ENCODE results near the gene KRTAP3-2.

The KRTAP3-2 gene

GRCh38 chr17:41009936-41010335, 10.2 kb upstream of the KRTAP3-2 start:
- no peak for DNase-seq

GRCh38 chr17:41009301-41009760, 9.6 kb upstream of the KRTAP3-2 start:
- DNase-seq: peak; percentile 54

DNA sequence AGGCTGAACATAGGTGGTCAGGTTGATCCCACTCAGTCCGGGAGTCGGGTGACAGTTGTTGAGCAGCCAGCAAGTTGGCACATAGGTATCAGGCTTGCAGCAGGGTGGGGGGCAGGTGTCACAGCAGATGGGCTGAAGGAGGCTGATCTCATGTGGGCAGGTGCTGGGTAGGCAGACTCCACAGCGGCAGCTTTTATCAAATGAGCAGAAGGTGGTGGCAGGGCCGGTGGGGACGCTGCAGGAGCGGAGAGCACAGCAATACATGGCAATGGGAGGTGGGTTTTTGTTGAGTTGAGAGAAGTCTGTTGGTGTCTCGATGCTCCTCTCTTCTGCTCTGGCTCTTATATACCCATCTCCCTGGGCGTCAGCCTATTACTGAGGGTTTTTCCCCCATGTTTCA, 9.1 kb upstream of the KRTAP3-2 start, which contains the start of gene KRTAP3-1:
Gene KRTAP3-1, minus strand, starts transcription at position 318 of the 400 bp plus-strand sequence. Its CDS starts 54 bp downstream, at position 264.
- DNase-seq: peak; percentile 51

GRCh38 chr17:41004397-41004796, 4.7 kb upstream of the KRTAP3-2 start:
- peak; percentile 40 for DNase-seq

- DNase-seq: no peak
Observed at GRCh38 chr17:41003926-41004325, 4.2 kb upstream of the KRTAP3-2 start.

DNA sequence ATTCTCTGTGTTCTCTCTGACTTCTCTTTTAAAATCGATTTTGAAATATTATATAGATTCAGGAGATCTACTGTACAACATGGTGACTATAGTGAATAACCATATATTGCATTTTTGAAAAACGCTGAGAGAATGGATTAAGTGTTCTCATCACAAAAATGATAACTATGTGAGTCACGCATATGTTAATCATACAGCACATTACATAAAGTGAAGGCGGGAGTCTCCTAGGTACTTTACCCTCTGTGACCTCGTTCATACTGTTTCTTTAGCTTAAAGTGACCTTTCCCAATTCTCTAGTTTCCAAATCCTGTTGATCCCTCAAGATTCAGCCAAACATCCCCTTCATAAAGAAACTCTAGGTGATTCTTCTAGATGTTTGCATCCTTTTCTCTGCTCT, 3.1 kb upstream of the KRTAP3-2 start:
- no peak for DNase-seq

GRCh38 chr17:41001795-41002194, 2.1 kb upstream of the KRTAP3-2 start:
- DNase-seq: no peak

- peak; percentile 14 for DNase-seq
Observed at GRCh38 chr17:40997361-40997760, 2.3 kb downstream of the KRTAP3-2 start.

DNA sequence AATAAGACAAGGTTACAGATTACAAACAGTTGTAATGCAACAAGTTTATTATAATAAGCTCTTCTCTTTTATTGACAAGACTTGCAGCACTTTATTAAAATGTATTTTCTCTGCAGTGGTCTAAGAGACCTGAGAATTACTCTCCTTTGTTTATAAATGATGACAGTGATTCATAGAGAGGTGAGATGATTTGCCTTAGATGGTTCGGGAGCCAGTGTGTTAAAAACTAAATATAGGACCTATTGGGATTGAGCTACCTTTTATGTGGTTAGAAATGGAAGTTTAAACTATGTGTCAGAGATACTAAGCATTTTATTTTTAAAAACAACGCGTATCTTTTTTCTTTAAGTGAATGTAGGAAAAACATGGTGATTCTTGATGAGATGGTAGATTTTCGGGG, 2.9 kb downstream of the KRTAP3-2 start:
- no peak for DNase-seq

- DNase-seq: no peak
Observed at GRCh38 chr17:40995116-40995515, 4.6 kb downstream of the KRTAP3-2 start.

DNA sequence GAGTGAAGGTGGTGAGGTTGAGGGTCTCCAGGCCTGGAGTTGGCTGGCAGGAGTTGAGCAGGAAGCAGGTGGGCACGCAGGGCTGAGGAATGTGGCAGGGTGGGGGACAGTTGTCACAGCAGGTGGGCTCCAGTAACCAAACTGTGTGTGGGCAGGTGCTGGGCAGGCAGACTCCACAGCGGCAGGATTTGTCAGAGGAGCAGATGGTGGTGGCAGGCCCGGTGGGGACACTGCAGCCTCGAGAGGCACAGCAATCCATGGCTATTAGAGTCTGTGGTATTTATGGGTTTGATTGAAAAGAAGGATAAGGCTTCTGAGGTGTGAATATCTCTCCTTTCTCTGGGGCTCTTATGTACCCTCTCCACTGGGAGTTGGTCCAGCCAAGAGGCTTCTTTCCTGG, 5.9 kb downstream of the KRTAP3-2 start, which contains the start of gene KRTAP3-3:
Gene KRTAP3-3, minus strand, starts transcription at position 326 of the 400 bp plus-strand sequence. Its CDS starts 67 bp downstream, at position 259.
- DNase-seq: peak; percentile 87

DNA sequence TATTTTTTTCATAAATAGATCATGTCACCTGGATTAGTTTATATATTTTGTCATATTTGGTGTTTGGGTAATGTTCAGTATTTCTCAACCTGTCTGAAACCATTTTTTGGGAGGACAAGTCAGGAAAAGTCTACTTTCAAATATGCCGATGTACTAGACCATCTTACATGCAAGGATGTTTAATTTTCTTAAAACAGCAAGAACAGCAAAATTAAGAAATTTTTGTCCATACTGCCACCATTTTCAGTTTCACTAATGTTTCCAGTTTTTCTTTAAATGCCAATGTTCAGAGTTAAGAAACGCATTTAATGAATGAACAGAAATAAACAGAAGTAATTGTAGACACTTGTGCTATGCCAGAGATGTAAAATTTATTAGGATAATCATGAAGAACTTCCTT, 6.6 kb downstream of the KRTAP3-2 start:
- no peak for DNase-seq

GRCh38 chr17:40992666-40993065, 7.0 kb downstream of the KRTAP3-2 start:
- DNase-seq: peak; percentile 6

GRCh38 chr17:40986920-40987319, 12.8 kb downstream of the KRTAP3-2 start:
- no peak for DNase-seq

GRCh38 chr17:40984226-40984625, 15.5 kb downstream of the KRTAP3-2 start, which contains the start of gene KRT40:
Gene KRT40, minus strand, starts transcription at chr17:40984326. Its CDS starts 53 bp downstream, at chr17:40984273.
- no peak for DNase-seq

DNA sequence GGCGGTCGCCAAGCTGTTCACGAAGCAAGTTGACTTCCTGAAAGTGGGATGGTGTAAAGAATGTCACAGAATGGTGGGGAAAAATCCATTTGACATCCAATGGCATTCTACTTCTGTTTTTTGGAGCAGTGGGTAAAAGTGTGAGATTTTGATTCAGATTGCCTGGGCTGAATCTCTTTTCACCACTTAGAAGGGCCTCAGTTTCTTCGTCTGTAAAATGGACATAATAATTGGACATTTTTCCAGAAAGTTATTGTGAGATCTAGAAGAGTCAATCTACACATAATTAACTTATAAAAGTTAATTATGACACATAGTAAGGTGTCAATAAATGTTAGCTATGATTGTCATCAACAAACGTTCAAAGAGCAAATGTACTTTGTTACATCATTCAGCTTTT, 18.6 kb downstream of the KRTAP3-2 start:
- no peak for DNase-seq

DNA sequence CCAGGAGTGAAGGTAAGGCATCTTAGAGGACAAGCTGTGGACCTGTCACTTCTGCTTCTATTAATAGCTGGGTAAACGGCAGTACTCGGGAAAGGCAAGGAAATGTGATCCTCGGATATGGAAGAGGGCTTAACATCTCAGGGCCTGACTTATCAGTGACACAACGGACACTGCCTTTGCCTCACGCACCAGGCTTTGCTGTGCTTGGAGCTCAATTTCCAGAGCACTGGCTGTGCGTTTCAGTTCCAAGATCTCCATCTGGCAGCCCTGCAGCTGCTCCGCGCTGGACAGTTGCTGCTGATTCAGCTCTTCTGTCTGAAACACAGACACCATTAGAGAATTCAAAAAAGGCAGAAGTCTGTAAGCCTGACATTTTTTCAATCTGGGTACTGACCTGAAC, 19.1 kb downstream of the KRTAP3-2 start:
- DNase-seq: no peak

GRCh38 chr17:40980117-40980516, 19.6 kb downstream of the KRTAP3-2 start:
- DNase-seq: no peak

GRCh38 chr17:40978575-40979151, 21.0 kb downstream of the KRTAP3-2 start:
- DNase-seq: no peak

DNA sequence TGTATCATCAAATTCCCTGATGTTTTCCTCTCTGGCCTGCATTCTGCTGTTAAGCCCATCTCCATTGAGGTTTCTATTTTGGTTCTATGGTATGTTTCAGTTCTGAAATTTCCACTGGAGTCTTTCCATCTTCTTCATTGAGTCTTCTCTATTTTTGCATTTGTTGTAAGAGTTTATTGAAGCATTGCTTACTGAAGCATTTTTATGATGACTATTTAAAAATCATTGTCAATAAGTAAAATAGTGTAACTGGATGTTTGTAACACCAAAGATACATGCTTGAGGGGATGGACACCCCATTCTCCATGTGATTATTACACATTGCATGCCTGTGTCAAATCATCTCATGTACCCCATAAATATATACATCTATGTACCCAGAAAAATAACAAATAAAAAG, 24.2 kb downstream of the KRTAP3-2 start:
- no peak for DNase-seq

DNA sequence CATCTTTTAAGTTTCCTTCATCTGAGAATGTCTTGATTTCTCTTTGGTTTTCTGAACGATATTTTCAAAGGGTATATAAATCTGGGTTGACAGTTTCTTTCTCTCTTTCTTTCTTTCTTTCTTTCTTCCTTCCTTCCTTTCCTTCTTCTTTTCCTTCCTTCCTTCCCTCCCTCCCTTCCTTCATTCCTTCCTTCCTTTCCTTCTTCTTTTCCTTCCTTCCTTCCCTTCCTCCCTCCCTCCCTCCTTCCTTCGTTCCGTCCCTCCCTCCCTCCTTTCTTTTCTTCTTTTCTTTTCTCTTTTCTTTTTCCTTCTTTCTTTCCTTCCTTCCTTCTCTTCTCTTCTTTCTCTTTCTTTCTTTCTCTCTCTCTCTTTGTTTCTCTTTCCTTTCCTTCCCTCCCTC, 25.3 kb downstream of the KRTAP3-2 start:
- no peak for DNase-seq

DNA sequence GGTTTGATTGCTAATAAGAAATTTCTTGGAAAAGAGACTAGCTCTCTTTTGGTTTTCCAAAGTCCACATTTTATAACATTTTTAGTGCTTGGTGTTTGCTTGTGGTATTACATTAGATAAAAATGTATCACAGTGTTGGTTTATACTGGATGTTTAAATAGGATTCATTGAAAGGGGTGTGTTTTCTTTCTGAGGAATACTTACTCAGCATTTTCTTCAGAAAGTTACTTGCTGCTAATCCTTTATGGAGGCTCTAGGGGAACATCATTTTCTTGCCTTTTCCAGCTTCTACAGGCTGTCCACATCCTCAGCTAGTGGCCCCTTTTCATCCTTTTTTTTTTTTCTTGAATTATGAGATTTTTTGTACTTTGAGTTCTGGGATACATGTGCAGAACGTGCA, 32.1 kb downstream of the KRTAP3-2 start:
- DNase-seq: no peak

GRCh38 chr17:40966848-40967247, 32.9 kb downstream of the KRTAP3-2 start, which contains the start of gene KRT39:
Gene KRT39, minus strand, starts transcription at chr17:40966948. Its CDS starts 92 bp downstream, at chr17:40966856.
- DNase-seq: no peak

DNA sequence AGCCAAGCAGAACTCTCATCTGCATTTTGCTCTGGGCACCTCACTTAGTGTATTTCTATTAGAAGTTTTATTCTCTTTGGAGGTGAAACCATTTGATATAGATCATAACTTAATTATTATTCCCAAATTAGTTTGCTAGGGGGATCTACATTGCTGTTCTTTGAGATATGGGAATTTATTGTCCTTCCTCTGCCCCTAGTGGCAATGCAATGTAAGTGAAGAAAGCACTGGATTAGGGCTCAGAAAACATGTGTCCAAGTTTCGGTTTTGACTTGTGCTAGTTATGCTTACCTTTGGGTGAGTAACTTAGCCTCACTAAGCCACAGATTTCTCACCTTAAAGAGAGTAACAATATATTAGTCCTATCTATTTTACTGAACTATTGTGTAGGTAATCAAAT, 35.9 kb downstream of the KRTAP3-2 start:
- DNase-seq: peak; percentile 37

DNA sequence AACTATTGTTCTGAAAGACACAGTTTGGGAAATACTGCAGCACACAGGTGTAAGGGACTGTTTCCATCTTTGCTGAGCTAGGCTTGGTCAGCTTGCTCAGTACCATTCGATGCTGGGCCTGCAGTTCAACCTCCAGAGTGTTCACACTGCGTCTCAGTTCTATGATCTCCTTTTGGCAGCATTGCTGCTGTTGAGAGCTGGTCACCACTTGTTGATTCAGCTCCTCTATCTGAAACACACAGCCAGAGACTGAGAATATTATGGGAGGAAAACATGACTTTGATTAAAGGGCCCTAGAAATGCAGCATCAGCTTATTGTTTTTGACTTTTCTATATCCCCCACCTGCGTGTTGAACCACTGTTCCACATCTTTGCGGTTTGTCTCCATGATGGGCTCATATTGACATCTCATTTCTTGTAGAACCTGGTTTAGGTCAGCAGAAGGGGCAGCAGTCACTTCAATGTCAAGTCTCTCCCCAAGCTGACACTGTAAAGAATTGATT, 37.6 kb downstream of the KRTAP3-2 start:
- DNase-seq: no peak

All from NCI-H69 (cell line).